ENCODE data around the gene CREB3. TPM values are rescaled to one million over a fixed set of nuclear protein-coding genes. Genes with fewer than 3 reads are reported as not detected.

The CREB3 gene
- total and polyA plus RNA-seq, 2 experiments from 2014 or later = 20.3 to 32.4 TPM

DNA sequence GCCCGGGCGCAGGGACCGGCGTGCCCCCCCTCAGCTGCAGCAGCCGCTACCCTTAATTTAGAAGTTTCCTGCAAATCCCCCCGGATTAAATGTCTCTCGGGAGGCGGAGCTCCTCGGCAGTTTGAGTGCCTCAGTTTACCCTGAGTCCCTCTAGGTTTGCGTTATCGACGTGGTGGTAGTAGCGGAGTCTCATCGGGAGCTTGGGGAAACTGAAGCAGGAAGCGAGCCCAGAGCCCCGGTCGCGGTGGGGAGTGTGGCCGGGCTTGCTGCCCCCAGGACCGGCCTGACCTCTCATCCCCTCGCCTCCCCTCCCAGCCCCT, 42.2 kb upstream of the CREB3 start:
- H3K27me3 Mint-ChIP-seq (ENCODE audit: insufficient read depth, low read depth, poor library complexity) = peaks cover 3% of the 10 kb centered on the region
- peaks cover 33% of the 10 kb centered on the region for H3K4me1 Mint-ChIP-seq
- peaks cover 6% of the 10 kb centered on the region; the same call in 1 of the 2 replicates for H4K20me1 ChIP-seq (replicated peaks; ENCODE audit: insufficient read depth)
- peak overlapping the region; percentile 94 for H3K4me3 ChIP-seq
- peaks cover 17% of the 10 kb centered on the region; the same call in 1 of the 2 replicates for H3K4me1 ChIP-seq (ENCODE audit: insufficient read depth)
- no peaks in the 10 kb centered on the region for H3K9me2 ChIP-seq (ENCODE audit: insufficient read depth)
- TF ChIP-seq EZH2phosphoT487 (IDR thresholded peaks at IDR 0.05; ENCODE audit: unreplicated experiment) (no peak), EZH2 (IDR thresholded peaks at IDR 0.05; ENCODE audit: low read depth, unreplicated experiment) (no peak), POLR2AphosphoS5 (IDR thresholded peaks at IDR 0.05; ENCODE audit: low read depth) (no peak), ZNF114 (CRISPR knock-in tag; IDR thresholded peaks at IDR 0.05) (no peak), STAT1 (IDR thresholded peaks at IDR 0.05; ENCODE audit: unreplicated experiment) (no peak)
- TF ChIP-seq, protein P1, sequence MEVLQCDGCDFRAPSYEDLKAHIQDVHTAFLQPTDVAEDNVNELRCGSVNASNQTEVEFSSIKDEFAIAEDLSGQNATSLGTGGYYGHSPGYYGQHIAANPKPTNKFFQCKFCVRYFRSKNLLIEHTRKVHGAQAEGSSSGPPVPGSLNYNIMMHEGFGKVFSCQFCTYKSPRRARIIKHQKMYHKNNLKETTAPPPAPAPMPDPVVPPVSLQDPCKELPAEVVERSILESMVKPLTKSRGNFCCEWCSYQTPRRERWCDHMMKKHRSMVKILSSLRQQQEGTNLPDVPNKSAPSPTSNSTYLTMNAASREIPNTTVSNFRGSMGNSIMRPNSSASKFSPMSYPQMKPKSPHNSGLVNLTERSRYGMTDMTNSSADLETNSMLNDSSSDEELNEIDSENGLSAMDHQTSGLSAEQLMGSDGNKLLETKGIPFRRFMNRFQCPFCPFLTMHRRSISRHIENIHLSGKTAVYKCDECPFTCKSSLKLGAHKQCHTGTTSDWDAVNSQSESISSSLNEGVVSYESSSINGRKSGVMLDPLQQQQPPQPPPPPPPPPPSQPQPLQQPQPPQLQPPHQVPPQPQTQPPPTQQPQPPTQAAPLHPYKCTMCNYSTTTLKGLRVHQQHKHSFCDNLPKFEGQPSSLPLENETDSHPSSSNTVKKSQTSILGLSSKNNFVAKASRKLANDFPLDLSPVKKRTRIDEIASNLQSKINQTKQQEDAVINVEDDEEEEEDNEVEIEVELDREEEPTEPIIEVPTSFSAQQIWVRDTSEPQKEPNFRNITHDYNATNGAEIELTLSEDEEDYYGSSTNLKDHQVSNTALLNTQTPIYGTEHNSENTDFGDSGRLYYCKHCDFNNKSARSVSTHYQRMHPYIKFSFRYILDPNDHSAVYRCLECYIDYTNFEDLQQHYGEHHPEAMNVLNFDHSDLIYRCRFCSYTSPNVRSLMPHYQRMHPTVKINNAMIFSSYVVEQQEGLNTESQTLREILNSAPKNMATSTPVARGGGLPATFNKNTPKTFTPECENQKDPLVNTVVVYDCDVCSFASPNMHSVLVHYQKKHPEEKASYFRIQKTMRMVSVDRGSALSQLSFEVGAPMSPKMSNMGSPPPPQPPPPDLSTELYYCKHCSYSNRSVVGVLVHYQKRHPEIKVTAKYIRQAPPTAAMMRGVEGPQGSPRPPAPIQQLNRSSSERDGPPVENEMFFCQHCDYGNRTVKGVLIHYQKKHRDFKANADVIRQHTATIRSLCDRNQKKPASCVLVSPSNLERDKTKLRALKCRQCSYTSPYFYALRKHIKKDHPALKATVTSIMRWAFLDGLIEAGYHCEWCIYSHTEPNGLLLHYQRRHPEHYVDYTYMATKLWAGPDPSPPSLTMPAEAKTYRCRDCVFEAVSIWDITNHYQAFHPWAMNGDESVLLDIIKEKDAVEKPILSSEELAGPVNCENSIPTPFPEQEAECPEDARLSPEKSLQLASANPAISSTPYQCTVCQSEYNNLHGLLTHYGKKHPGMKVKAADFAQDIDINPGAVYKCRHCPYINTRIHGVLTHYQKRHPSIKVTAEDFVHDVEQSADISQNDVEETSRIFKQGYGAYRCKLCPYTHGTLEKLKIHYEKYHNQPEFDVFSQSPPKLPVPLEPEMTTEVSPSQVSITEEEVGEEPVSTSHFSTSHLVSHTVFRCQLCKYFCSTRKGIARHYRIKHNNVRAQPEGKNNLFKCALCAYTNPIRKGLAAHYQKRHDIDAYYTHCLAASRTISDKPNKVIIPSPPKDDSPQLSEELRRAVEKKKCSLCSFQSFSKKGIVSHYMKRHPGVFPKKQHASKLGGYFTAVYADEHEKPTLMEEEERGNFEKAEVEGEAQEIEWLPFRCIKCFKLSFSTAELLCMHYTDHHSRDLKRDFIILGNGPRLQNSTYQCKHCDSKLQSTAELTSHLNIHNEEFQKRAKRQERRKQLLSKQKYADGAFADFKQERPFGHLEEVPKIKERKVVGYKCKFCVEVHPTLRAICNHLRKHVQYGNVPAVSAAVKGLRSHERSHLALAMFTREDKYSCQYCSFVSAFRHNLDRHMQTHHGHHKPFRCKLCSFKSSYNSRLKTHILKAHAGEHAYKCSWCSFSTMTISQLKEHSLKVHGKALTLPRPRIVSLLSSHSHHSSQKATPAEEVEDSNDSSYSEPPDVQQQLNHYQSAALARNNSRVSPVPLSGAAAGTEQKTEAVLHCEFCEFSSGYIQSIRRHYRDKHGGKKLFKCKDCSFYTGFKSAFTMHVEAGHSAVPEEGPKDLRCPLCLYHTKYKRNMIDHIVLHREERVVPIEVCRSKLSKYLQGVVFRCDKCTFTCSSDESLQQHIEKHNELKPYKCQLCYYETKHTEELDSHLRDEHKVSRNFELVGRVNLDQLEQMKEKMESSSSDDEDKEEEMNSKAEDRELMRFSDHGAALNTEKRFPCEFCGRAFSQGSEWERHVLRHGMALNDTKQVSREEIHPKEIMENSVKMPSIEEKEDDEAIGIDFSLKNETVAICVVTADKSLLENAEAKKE (CRISPR knock-in tag; IDR thresholded peaks at IDR 0.05) = no peak
- TF ChIP-seq, protein P2, sequence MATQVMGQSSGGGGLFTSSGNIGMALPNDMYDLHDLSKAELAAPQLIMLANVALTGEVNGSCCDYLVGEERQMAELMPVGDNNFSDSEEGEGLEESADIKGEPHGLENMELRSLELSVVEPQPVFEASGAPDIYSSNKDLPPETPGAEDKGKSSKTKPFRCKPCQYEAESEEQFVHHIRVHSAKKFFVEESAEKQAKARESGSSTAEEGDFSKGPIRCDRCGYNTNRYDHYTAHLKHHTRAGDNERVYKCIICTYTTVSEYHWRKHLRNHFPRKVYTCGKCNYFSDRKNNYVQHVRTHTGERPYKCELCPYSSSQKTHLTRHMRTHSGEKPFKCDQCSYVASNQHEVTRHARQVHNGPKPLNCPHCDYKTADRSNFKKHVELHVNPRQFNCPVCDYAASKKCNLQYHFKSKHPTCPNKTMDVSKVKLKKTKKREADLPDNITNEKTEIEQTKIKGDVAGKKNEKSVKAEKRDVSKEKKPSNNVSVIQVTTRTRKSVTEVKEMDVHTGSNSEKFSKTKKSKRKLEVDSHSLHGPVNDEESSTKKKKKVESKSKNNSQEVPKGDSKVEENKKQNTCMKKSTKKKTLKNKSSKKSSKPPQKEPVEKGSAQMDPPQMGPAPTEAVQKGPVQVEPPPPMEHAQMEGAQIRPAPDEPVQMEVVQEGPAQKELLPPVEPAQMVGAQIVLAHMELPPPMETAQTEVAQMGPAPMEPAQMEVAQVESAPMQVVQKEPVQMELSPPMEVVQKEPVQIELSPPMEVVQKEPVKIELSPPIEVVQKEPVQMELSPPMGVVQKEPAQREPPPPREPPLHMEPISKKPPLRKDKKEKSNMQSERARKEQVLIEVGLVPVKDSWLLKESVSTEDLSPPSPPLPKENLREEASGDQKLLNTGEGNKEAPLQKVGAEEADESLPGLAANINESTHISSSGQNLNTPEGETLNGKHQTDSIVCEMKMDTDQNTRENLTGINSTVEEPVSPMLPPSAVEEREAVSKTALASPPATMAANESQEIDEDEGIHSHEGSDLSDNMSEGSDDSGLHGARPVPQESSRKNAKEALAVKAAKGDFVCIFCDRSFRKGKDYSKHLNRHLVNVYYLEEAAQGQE (IDR thresholded peaks at IDR 0.05; ENCODE audit: unreplicated experiment) = no peak
- TF ChIP-seq, protein P3, sequence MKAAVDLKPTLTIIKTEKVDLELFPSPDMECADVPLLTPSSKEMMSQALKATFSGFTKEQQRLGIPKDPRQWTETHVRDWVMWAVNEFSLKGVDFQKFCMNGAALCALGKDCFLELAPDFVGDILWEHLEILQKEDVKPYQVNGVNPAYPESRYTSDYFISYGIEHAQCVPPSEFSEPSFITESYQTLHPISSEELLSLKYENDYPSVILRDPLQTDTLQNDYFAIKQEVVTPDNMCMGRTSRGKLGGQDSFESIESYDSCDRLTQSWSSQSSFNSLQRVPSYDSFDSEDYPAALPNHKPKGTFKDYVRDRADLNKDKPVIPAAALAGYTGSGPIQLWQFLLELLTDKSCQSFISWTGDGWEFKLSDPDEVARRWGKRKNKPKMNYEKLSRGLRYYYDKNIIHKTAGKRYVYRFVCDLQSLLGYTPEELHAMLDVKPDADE (IDR thresholded peaks at IDR 0.05) = no peak
- 0 out of 2 replicates have a peak, but pooled peaks cover 3% of the 10 kb centered on the region for H3F3A ChIP-seq (replicated peaks; ENCODE audit: low read depth)
- no peaks in the 10 kb centered on the region for H3K27me3 ChIP-seq (ENCODE audit: insufficient read depth)
- no peaks in the 10 kb centered on the region; the same call in 1 of the 3 replicates for H3K9me3 Mint-ChIP-seq
- H3K27ac ChIP-seq (ENCODE audit: low read depth) = peak overlapping the region; percentile 50; the same call in 1 of the 2 replicates
- peaks cover 22% of the 10 kb centered on the region for H3K79me2 ChIP-seq (replicated peaks; ENCODE audit: insufficient read depth)
- peak; percentile 33 for ATAC-seq
- H3K36me3 Mint-ChIP-seq (ENCODE audit: low read depth) = peaks cover 36% of the 10 kb centered on the region
- peak; percentile 53 for DNase-seq (ENCODE audit: low spot score)
- peak overlapping the region; percentile 59; the same call in 1 of the 2 replicates for H2AFZ ChIP-seq
- H3K4me2 ChIP-seq = peak overlapping the region; percentile 96
- no peak overlapping the region for H3K27ac Mint-ChIP-seq
- H3K36me3 ChIP-seq (ENCODE audit: insufficient read depth) = peaks cover 10% of the 10 kb centered on the region; the same call in 1 of the 2 replicates
- H3K4me3 Mint-ChIP-seq = peak overlapping the region; percentile 95
